C4-2B (cell line): ENCODE data around the gene AACS.

ENCODE experiments used
- H3K27ac ChIP-seq: fragments of 450-650 bp; 2 replicates; pipeline ENCODE4 v1.5.1; 2017
- ZFX ChIP-seq: fragments of 450-650 bp; IDR thresholded peaks from 2 replicates; pipeline ENCODE4 v1.6.1; 2017
- TF ChIP-seq, protein P1 (sequence below): fragments of 450-650 bp; conservative IDR thresholded peaks from 2 replicates; pipeline ENCODE4 v1.5.1; 2017; ENCODE audit warnings: mild to moderate bottlenecking

Gene AACS

DNA sequence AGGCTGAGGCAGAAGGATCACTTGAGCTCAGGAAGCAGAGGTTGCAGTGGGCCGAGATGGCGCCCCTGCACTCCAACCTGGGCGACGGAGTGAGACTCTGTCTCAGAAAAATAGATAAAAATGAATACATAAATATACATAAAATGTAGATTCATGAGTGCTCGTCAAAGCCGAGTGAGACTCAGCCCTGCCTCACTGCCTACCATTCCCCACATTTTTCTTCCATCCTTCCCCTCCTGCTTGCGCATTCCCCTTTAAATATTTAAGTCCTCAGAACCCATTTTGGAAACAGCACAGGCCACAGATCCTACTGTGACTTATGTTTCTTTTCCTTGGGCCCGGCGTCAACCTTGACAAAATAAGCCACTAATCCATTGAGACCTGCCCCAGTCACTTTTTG, 31.9 kb upstream of the AACS start:
- TF ChIP-seq ZFX, result no peak
- TF ChIP-seq, protein P1, sequence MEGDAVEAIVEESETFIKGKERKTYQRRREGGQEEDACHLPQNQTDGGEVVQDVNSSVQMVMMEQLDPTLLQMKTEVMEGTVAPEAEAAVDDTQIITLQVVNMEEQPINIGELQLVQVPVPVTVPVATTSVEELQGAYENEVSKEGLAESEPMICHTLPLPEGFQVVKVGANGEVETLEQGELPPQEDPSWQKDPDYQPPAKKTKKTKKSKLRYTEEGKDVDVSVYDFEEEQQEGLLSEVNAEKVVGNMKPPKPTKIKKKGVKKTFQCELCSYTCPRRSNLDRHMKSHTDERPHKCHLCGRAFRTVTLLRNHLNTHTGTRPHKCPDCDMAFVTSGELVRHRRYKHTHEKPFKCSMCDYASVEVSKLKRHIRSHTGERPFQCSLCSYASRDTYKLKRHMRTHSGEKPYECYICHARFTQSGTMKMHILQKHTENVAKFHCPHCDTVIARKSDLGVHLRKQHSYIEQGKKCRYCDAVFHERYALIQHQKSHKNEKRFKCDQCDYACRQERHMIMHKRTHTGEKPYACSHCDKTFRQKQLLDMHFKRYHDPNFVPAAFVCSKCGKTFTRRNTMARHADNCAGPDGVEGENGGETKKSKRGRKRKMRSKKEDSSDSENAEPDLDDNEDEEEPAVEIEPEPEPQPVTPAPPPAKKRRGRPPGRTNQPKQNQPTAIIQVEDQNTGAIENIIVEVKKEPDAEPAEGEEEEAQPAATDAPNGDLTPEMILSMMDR, result no peak
- H3K27ac ChIP-seq, result peak overlapping the region; percentile 4; the same call in 1 of the 2 replicates

DNA sequence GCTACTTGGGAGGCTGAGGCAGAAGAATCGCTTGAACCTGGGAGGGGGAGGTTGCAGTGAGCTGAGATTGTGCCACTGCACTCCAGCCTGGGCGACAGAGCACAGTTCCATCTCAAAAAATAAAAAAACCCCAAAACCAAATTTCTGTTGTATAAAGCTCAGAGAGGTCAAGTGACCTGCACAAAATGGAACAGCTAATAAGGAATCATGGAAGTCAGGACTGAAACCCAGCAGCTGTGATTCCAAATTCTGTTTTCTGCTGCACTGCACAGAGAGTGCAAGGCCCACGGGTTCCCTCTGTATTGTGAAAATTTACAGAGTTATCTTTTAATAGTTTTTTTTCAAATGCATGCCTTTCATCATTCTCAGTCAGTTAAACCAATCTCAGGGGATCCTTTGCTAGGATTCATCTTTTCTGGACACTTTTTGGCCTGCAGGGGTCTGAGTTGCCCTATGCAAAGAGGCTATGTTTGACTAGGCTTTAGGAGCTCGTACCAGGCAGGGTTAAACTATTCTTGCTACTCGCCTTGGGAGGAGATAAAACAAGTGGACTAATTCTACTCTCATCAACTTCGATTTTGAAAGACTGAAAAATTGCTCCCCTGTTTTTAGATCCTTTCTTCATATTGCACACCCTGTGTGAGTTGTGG, 26.1 kb upstream of the AACS start:
- TF ChIP-seq, protein P1, result no peak
- no peak for TF ChIP-seq ZFX
- no peak overlapping the region for H3K27ac ChIP-seq

DNA sequence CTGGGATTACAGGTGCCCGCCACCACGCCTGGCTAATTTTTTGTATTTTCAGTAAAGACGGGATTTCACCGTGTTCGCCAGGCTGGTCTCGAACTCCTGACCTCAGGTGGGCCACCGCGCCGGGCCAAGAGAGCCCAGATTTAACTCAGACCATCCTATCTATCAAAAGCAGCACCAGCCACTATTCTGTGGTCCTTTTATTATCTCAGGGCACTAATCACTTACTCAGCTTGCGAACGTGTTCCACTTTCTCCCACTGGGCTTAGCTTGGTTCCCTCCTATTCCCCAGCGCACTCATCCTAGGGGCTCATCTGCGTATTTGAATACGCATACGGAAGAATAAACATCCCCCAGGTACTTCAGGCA, 16.2 kb upstream of the AACS start:
- H3K27ac ChIP-seq, result no peak overlapping the region
- TF ChIP-seq, protein P1, result no peak
- no peak for TF ChIP-seq ZFX

DNA sequence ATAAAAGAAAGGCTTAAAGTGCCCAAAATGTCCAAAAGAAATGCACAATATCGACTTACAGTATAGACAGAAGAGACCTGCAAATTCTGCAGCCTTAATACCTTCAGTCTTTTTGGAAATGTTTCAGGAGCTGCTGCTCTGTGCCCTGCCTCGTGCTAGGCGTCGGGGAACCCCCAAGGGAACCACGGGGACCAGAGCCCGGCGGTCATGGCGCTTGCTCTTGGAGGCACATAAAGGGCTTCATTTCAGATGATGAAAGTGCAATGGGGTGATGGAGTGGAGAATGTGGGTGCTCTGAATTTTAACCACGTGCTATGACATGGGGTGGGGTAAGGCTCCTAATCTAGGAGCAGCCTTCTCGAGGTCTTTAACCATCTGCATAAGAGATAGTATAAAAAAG, 14.8 kb upstream of the AACS start:
- H3K27ac ChIP-seq, result no peak overlapping the region
- TF ChIP-seq, protein P1, result no peak
- TF ChIP-seq ZFX, result no peak

DNA sequence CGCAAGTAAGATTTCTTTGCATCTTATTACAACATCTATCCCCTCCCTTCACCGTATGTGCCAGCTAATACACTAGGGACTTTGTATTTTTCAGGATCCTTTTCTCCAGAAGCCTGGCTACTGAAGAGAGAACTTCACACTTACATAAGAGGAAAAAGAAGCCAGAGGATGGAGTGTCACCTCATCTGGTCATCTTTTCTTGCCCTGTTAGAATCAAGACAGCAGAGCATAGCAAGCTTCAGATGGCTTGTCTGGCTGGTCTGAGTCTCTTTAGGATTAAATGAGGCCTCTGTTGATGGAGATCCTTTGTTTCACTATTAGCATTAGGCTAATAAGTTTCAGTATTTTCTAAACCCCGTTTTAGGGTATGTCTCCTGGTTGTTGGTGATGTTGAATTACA, 14.4 kb upstream of the AACS start:
- H3K27ac ChIP-seq, result no peak overlapping the region
- TF ChIP-seq, protein P1, result no peak
- no peak for TF ChIP-seq ZFX

DNA sequence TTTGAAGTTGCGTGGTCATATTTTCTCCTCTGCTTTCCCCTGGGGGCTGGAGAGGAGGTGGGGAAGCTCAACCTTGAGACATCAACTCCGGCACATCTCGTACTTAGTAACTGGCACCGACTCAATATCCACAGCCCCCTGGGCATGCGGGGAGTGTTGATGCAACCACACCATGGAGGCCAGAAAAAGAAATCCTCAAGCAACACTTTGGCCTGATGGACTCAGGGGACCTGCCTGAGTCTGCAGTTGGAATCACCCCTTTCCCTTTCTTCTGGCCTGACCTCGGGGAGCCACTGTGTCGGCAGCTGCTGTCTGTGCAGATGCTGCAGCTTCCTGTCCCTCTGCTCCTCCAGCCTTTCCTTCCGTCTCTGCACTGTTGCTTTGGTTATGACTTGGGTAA, 11.4 kb upstream of the AACS start:
- no peak overlapping the region for H3K27ac ChIP-seq

DNA sequence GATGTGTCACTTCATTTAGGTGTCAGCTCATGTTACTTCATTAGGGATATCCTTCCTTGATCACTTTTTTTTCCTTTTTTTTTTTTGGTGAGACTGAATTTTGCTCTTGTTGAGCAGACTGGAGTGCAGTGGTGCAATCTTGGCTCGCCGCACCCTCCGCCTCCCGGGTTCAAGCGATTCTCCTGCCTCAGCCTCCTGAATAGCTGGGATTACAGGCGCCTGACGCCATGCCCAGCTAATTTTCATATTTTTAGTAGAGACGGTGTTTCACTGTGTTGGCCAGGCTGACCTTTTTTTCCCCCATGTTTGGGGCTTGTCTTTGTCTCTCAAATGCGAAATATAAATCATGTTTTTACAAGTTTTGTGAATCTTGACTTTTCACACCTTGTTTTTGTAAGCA, 9.6 kb upstream of the AACS start:
- no peak overlapping the region for H3K27ac ChIP-seq
- TF ChIP-seq, protein P1, result no peak
- no peak for TF ChIP-seq ZFX

More for the DNA sequence above, 11.4 kb upstream of the AACS start:
- TF ChIP-seq, protein P1, result no peak
- TF ChIP-seq ZFX, result no peak
